ENCODE measurements around the gene KCNJ6.

The KCNJ6 gene

GRCh38 chr21:37878946-37879660, 37.2 kb downstream of the KCNJ6 start:
- TF ChIP-seq, protein P1, sequence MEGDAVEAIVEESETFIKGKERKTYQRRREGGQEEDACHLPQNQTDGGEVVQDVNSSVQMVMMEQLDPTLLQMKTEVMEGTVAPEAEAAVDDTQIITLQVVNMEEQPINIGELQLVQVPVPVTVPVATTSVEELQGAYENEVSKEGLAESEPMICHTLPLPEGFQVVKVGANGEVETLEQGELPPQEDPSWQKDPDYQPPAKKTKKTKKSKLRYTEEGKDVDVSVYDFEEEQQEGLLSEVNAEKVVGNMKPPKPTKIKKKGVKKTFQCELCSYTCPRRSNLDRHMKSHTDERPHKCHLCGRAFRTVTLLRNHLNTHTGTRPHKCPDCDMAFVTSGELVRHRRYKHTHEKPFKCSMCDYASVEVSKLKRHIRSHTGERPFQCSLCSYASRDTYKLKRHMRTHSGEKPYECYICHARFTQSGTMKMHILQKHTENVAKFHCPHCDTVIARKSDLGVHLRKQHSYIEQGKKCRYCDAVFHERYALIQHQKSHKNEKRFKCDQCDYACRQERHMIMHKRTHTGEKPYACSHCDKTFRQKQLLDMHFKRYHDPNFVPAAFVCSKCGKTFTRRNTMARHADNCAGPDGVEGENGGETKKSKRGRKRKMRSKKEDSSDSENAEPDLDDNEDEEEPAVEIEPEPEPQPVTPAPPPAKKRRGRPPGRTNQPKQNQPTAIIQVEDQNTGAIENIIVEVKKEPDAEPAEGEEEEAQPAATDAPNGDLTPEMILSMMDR (IDR thresholded peaks at IDR 0.05): no peak

GRCh38 chr21:37877888-37878684, 38.2 kb downstream of the KCNJ6 start:
- TF ChIP-seq, protein P1 (IDR thresholded peaks at IDR 0.05): no peak

GRCh38 chr21:37877171-37877570, 39.1 kb downstream of the KCNJ6 start:
- TF ChIP-seq, protein P1 (IDR thresholded peaks at IDR 0.05): no peak

GRCh38 chr21:37876561-37876960, 39.7 kb downstream of the KCNJ6 start:
- TF ChIP-seq, protein P1 (IDR thresholded peaks at IDR 0.05): no peak

GRCh38 chr21:37874904-37875780, 41.1 kb downstream of the KCNJ6 start:
- TF ChIP-seq, protein P1 (IDR thresholded peaks at IDR 0.05): no peak

DNA sequence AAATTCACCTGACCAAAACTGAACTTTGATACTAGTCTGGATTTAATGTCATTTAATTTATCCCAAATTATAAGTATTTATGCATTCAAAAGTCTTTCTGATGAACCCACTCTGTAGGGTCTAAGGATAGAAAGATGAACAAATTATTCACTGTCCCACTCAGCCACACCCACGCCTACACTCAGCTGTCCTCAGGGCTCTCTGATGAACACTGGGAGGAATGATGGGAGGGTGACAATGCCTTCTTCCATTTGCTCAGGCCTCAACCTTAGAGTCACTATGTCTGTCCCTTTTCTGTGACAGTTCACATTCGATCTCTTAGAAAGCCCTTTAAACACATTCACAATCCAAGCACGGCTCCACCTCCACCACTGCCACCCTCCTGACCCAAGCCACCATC, 41.8 kb downstream of the KCNJ6 start:
- TF ChIP-seq, protein P1 (IDR thresholded peaks at IDR 0.05): no peak

GRCh38 chr21:37873655-37874054, 42.6 kb downstream of the KCNJ6 start:
- TF ChIP-seq, protein P1 (IDR thresholded peaks at IDR 0.05): no peak

Data from LNCAP (cell line).